ENCODE measurements around the gene ERC1. TPM values are rescaled to one million over a fixed set of nuclear protein-coding genes. Genes with fewer than 3 reads are reported as not detected.
A peak's percentile ranks its signal among the peaks of the same experiment; 100 is the strongest.

ERC1 gene
- total and polyA plus RNA-seq, 2 of the 4 experiments (the other 2 are of a cell fraction) = 11.6 to 25.6 TPM

- no peak overlapping the region for H2BK120ac ChIP-seq (ENCODE audit: low read depth, low read length)
- H2AK5ac ChIP-seq (ENCODE audit: low read depth, low read length) = no peak overlapping the region
- ATAC-seq (ENCODE audit: low read depth) (no peak), DNase-seq (no peak)
- no peak overlapping the region for H2AFZ ChIP-seq (replicated peaks; ENCODE audit: low read length, poor library complexity)
- CTCF ChIA-PET = no interaction called here
- H3K14ac ChIP-seq (replicated peaks; ENCODE audit: low read depth, low read length) = no peak overlapping the region
- no peak overlapping the region for H4K8ac ChIP-seq (ENCODE audit: low read depth in 2 of 2, low read length in 2 of 2)
- TF ChIP-seq SMC3 (IDR thresholded peaks at IDR 0.05; ENCODE audit: low read depth, low read length) = no peak
- no peak overlapping the region for H3K9ac ChIP-seq (ENCODE audit: low read depth, low read length)
- POLR2A ChIA-PET (ENCODE audit: unreplicated experiment) = no interaction called here
- in situ Hi-C loops (cut with MboI; ENCODE audit: low sequenced_read_pairs) (no loop called here), dilution Hi-C loops (cut with HindIII; ENCODE audit: low sequenced_read_pairs, unreplicated experiment) (no loop called here), intact Hi-C loops (cut with micrococcal nuclease) (no loop called here)
- H2BK15ac ChIP-seq (ENCODE audit: low read depth, low read length) = 0 out of 3 replicates have a peak overlapping the region, but pooled peaks have one; percentile 2
- no CpG with 5 or more reads among the region's 4 CpGs for WGBS, 2 experiments (ENCODE audit: extremely low coverage in 2 of 2, insufficient read length in 1 of 2)
- H2AK9ac ChIP-seq (replicated peaks; ENCODE audit: low read depth, low read length, poor library complexity) = no peak overlapping the region
- H3K27ac ChIP-seq (ENCODE audit: insufficient read depth, low read length) = no peak overlapping the region
- no TSS peak for BruUV-seq (replicated peaks)
- H3K27me3 ChIP-seq (ENCODE audit: control insufficient read depth, insufficient read depth, low read length) = no peaks in the 10 kb centered on the region
- 0 out of 2 replicates have a peak overlapping the region, but pooled peaks have one; percentile 14 for H2BK20ac ChIP-seq (ENCODE audit: low read depth, low read length)
- H3K4me1 ChIP-seq (ENCODE audit: control insufficient read depth, insufficient read depth, low read length) = peaks cover 2% of the 10 kb centered on the region; the same call in 1 of the 2 replicates
- H2BK5ac ChIP-seq (ENCODE audit: low read depth, low read length, poor library complexity, severe bottlenecking) = no peak overlapping the region
- H3K36me3 ChIP-seq (ENCODE audit: control insufficient read depth, insufficient read depth, low read length) = no peaks in the 10 kb centered on the region
- H4K91ac ChIP-seq (ENCODE audit: insufficient read depth, low read depth, low read length) = no peak overlapping the region
- H3K4me2 ChIP-seq (ENCODE audit: low read depth, low read length) = no peak overlapping the region
- no peak overlapping the region for H3K56ac ChIP-seq (ENCODE audit: extremely low read depth, insufficient read depth, low read length)
- H3K4ac ChIP-seq (ENCODE audit: low read depth, low read length) = no peak overlapping the region
- no peaks in the 10 kb centered on the region for H3K9me1 ChIP-seq (ENCODE audit: insufficient read depth, low read length)
- H3K18ac ChIP-seq (ENCODE audit: low read depth, low read length) = no peak overlapping the region
- H3K79me1 ChIP-seq (ENCODE audit: low read depth in 1 of 2, low read length in 2 of 2) = peaks cover 0 to 7% of the 10 kb centered on the region in 2 experiments; a peak in 2 of 4 replicates
- no peaks in the 10 kb centered on the region for H3K9me3 ChIP-seq (ENCODE audit: control insufficient read depth, insufficient read depth, low read length)
- no peak overlapping the region for H3K23ac ChIP-seq (ENCODE audit: low read depth, low read length)
- H3K4me3 ChIP-seq (ENCODE audit: insufficient read depth, low read depth, low read length) = no peak overlapping the region
- no peak overlapping the region for H4K5ac ChIP-seq (ENCODE audit: low read depth, low read length)
- H4K20me1 ChIP-seq (ENCODE audit: insufficient read depth, low read length) = no peaks in the 10 kb centered on the region
Measured at GRCh38 chr12:1403417-1403816, 412.4 kb downstream of the ERC1 start.
